ENCODE measurements around the gene GGT5.

Gene GGT5

DNA sequence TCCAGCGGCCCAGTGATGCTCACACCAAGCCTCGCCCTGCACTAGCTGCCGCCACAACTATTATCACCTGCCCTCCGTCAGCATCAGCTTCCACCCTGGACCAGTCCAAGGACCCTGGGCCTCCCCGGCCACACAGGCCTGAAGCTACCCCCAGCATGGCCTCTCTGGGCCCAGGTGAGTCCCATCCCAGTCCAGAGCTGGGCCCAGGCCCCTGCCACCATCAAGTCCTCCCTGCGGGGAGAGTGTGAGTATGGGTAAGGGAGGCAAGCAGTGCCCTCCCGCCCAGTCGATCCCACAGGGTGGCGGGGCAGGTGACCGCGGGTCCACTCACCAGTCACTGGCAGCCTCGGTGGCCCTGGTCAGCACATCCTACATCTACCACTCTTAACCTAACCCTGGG is 73.1 kb downstream of the GGT5 start:
- no peak for DNase-seq (ENCODE audit: low spot score)
- TF ChIP-seq, protein P1, sequence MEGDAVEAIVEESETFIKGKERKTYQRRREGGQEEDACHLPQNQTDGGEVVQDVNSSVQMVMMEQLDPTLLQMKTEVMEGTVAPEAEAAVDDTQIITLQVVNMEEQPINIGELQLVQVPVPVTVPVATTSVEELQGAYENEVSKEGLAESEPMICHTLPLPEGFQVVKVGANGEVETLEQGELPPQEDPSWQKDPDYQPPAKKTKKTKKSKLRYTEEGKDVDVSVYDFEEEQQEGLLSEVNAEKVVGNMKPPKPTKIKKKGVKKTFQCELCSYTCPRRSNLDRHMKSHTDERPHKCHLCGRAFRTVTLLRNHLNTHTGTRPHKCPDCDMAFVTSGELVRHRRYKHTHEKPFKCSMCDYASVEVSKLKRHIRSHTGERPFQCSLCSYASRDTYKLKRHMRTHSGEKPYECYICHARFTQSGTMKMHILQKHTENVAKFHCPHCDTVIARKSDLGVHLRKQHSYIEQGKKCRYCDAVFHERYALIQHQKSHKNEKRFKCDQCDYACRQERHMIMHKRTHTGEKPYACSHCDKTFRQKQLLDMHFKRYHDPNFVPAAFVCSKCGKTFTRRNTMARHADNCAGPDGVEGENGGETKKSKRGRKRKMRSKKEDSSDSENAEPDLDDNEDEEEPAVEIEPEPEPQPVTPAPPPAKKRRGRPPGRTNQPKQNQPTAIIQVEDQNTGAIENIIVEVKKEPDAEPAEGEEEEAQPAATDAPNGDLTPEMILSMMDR (IDR thresholded peaks at IDR 0.05; ENCODE audit: extremely low read depth, missing control alignments), result no peak

DNA sequence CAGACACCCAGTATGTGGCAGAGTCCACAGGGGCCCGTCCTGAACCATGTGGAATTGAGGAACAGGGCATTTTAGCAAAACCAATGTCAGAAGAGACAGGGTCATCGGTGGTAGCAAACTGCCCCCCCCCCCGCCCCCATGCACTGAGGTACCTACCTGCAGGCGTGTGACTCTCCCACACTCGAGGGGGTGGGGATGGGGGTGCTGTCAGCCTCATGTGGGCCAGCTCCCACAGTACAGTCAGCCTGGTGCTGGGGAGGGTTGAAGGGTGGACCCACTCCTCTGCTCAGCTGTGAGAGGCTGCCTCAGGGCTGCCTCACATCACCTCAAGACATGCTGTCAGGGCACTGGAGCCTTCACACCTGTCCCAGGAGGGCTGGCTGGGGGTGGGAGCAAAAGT is 74.2 kb downstream of the GGT5 start:
- TF ChIP-seq, protein P1 (IDR thresholded peaks at IDR 0.05; ENCODE audit: extremely low read depth, missing control alignments), result no peak
- DNase-seq (ENCODE audit: low spot score), result no peak

DNA sequence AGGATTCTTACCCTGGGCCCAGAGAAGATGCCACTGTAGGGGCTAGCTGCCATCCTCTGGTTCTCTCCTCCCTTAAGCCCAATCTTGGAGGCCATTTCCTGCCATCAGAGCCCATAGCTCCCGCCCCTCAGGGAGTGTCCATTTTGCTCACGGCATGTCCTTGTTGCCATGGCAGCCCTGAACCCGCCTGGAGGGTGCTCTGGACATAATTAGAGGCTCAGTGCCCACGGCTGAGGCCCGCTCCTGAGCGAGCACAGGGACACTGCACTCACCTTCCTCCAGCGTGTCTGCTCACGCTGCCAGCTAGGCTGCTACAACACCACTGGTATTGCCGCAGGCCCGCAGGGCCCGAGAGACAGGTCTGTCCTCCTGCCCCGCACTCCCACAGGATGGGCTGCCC is 74.7 kb downstream of the GGT5 start:
- TF ChIP-seq, protein P1 (IDR thresholded peaks at IDR 0.05; ENCODE audit: extremely low read depth, missing control alignments), result no peak

More for the DNA sequence above, 74.7 kb downstream of the GGT5 start:
- DNase-seq (ENCODE audit: low spot score), result no peak
